Pancreas (tissue), 10 donors: ENCODE measurements around the gene CDK11B. TPM values are rescaled to one million over a fixed set of nuclear protein-coding genes. Genes with fewer than 3 reads are reported as not detected.

Source experiments
- ATAC-seq, 4 donors: fragments of 200-7000 bp; cut with Tn5 transposase; one replicate each; pipeline versions ENCODE4 v1.8.0 to v1.9.1; 2020; ENCODE audit warnings: mild to moderate bottlenecking in 4 of 4, moderate library complexity in 4 of 4
- DNase-seq, 6 donors: peaks; one replicate each; pipeline ENCODE4 v3.0.0-alpha.2; 2020
- FAIRE-seq: peaks from 2 replicates; lab custom pipeline; 2012; peaks lifted over from hg19 to GRCh38; lab: Jason Lieb, UNC
- H3K27ac ChIP-seq, 4 donors: fragments of 200-600 bp; sonication (generic); 1 replicate in 3 of 4; 2 replicates in 1 of 4; pipeline versions ENCODE4 v1.5.0 to v1.8.0; 2020
- H3K27me3 ChIP-seq, 4 donors: fragments of 200-600 bp; one replicate each; pipeline ENCODE4 v1.8.0; 2021
- H3K36me3 ChIP-seq, 3 donors: fragments of 200-600 bp; sonication (generic) in 1 of 3; one replicate each; pipeline versions ENCODE4 v1.5.0 to v1.8.0; 2020 to 2021
- H3K4me1 ChIP-seq, 3 donors: fragments of 200-600 bp; one replicate each; pipeline ENCODE4 v1.8.0; 2021
- H3K4me3 ChIP-seq, 4 donors: fragments of 200-600 bp; sonication (generic) in 2 of 4; one replicate each; pipeline versions ENCODE4 v1.5.0 to v1.8.0; 2020 to 2021
- H3K9me3 ChIP-seq, 4 donors: fragments of 200-600 bp; one replicate each; pipeline ENCODE4 v1.8.0; 2021
- CTCF ChIP-seq, 4 donors: fragments of 200-600 bp; sonication (generic) in 3 of 4; IDR thresholded peaks; one replicate each; pipeline versions ENCODE4 v1.5.0 to v1.8.0; 2021; ENCODE audit warnings: antibody characterized with exemption in 4 of 4
- WGBS, 2 donors: extraction: QIAGEN DNeasy Blood & Tissue Kit; methylation state at CpG; one replicate each; pipeline ENCODE4 v1.1.7; 2013; 5-methylcytosine and 5-hydroxymethylcytosine counted together
- intact Hi-C, 3 donors: fragments of 100-400 bp; cut with DNase I; formaldehyde crosslinking; loops; one replicate each; pipeline versions ENCODE4 v1.11.1 to v1.14.2; 2022
- polyA plus RNA-seq, 2 donors: library from polyadenylated mRNA; stranded (reverse); fragments of 200-250 nt; gene quantifications; one replicate each; pipeline ENCODE4 v1.2.3, GENCODE V29; 2013
- total RNA-seq, 6 donors: library from RNA; stranded (reverse); fragmentation: NEBNext Ultra II Directional in 4 of 6; extraction: Animal tissue kit (Norgen Biotek cat#: 25700) in 4 of 6; gene quantifications; one replicate each; pipeline versions ENCODE4 v1.2.1 to v1.2.4, GENCODE V29; 2021 to 2023
- donor health status: healthy with polysubstance abuse.
- donor health status: DM: no; HTN: no; CAD: no; lungs with moderate emphysema.
- donor health status: DM: no; HTN: no; CAD: no.
- donor health status: control.
- donor health status: control.
- donor health status: Bipolar disorder and iron deficiency.
- donor health status: DM: yes; HTN: yes; CAD: no.
- donor health status: DM: no; HTN: no; CAD: no.
- donor health status: DM: no; HTN: no; CAD: no.
- donor health status: DM: yes; HTN: yes; CAD: no.

The CDK11B gene
- total and polyA plus RNA-seq, 8 donors, result 9.0 to 31.8 (median 10.9) TPM

GRCh38 chr1:1601564-1602303 lies 57.1 kb downstream of the CDK11B start:
- ATAC-seq (no peak), DNase-seq (no peak), FAIRE-seq (no peak)
- no peak for TF ChIP-seq CTCF (IDR thresholded peaks at IDR 0.05)
- Histone ChIP-seq H3K36me3 (no peaks in the 10 kb centered on the region), H3K27ac (no peak overlapping the region), H3K27me3 (no peaks in the 10 kb centered on the region), H3K4me3 (no peak overlapping the region), H3K4me1 (peaks cover 0 to 6% (median 4%) of the 10 kb centered on the region in 3 donors), H3K9me3 (no peaks in the 10 kb centered on the region)
- WGBS, 2 donors, result 83 to 86% methylated on average over 15 of the region's 15 CpGs
- intact Hi-C loops, result no loop called here

- FAIRE-seq (no peak), ATAC-seq (no peak), DNase-seq (peak in 1 of 6 donors; percentile 71)
- TF ChIP-seq CTCF (IDR thresholded peaks at IDR 0.05), result no peak
- Histone ChIP-seq H3K27ac (no peak overlapping the region), H3K36me3 (no peaks in the 10 kb centered on the region), H3K9me3 (no peaks in the 10 kb centered on the region), H3K4me3 (peak overlapping the region in 1 of 4 donors; percentile 50), H3K27me3 (no peaks in the 10 kb centered on the region), H3K4me1 (peaks cover 0 to 6% (median 4%) of the 10 kb centered on the region in 3 donors)
- intact Hi-C loops, result no loop called here
- WGBS, 2 donors, result 76 to 89% methylated on average over 16 to 22 of the region's 22 CpGs
Measured at GRCh38 chr1:1600861-1601563, 57.8 kb downstream of the CDK11B start.

- peak in 2 of 4 donors; percentile 18 to 33 for ATAC-seq
- no peak within 1 kb of the TSS for H3K27ac ChIP-seq
- peak in 2 of 6 donors; percentile 56 to 69 for DNase-seq
- no peaks in the 10 kb centered on the region for H3K9me3 ChIP-seq
- TF ChIP-seq CTCF (IDR thresholded peaks at IDR 0.05), result no peak
- H3K4me1 ChIP-seq, result peaks cover 0 to 6% (median 4%) of the 10 kb centered on the region in 3 donors
- peak within 1 kb of the TSS in 1 of 4 donors; percentile 50 for H3K4me3 ChIP-seq
- FAIRE-seq, result no peak
- 8 to 10% methylated on average over 63 to 125 of the region's 125 CpGs for WGBS, 2 donors
- no peaks in the 10 kb centered on the region for H3K36me3 ChIP-seq
- no peaks in the 10 kb centered on the region for H3K27me3 ChIP-seq
- intact Hi-C loops, result no loop called here
Measured at GRCh38 chr1:1599935-1600860, 58.6 kb downstream of the CDK11B start, which contains the start of gene FNDC10. Gene FNDC10 (minus strand): TSS chr1:1600135. CDS start chr1:1600015, 120 bp downstream.

- 23 to 31% methylated on average over 70 to 111 of the region's 111 CpGs for WGBS, 2 donors
- no peak overlapping the region for H3K27ac ChIP-seq
- no peaks in the 10 kb centered on the region for H3K36me3 ChIP-seq
- DNase-seq (peak in 1 of 6 donors; percentile 71), ATAC-seq (peak in 2 of 4 donors; percentile 16 to 33), FAIRE-seq (no peak)
- no peak for TF ChIP-seq CTCF (IDR thresholded peaks at IDR 0.05)
- intact Hi-C loops, result no loop called here
- peak overlapping the region in 1 of 4 donors; percentile 38 for H3K4me3 ChIP-seq
- no peaks in the 10 kb centered on the region for H3K9me3 ChIP-seq
- no peaks in the 10 kb centered on the region for H3K27me3 ChIP-seq
- peaks cover 0 to 6% (median 4%) of the 10 kb centered on the region in 3 donors for H3K4me1 ChIP-seq
Measured at GRCh38 chr1:1599030-1599934, 59.5 kb downstream of the CDK11B start.
